SK-N-SH (cell line): ENCODE measurements around the gene FAM43A. TPM values are rescaled to one million over a fixed set of nuclear protein-coding genes. Genes with fewer than 3 reads are reported as not detected.

Experiments used
- CTCF ChIA-PET: fragments of 300-600, 350-600 bp; formaldehyde crosslinking; extraction: SDS; loops from one replicate; lab custom pipeline; 2021; lab: Yijun Ruan, JAX
- POLR2A ChIA-PET: fragments of 350-600 bp; sonication (Branson Sonifier 250); formaldehyde crosslinking; extraction: SDS; loops from one replicate; lab custom pipeline; 2020; ENCODE audit warnings: antibody characterized with exemption, inconsistent platforms; lab: Yijun Ruan, JAX
- DNase-seq: peaks from one replicate; pipeline ENCODE4 v3.0.0; 2012
- H2AFZ ChIP-seq: fragments of 200-600 bp; sonication (generic); 2 replicates; pipeline ENCODE4 v1.8.1; 2016; ENCODE audit warnings: antibody characterized with exemption, mild to moderate bottlenecking, low read depth
- H3F3A ChIP-seq: fragments of 200-600 bp; sonication (generic); replicated peaks from 2 replicates; pipeline ENCODE3; 2016; ENCODE audit warnings: antibody characterized with exemption, mild to moderate bottlenecking; ENCODE audit not compliant: insufficient read depth
- H3K27ac ChIP-seq, 2 experiments: fragments of 200-500 bp in 1 of 2; fragments of 200-600 bp in 1 of 2; sonication (Bioruptor generic) in 1 of 2; sonication (generic), shearing (Covaris generic) in 1 of 2; 2 replicates each; pipeline versions ENCODE4 v1.5.1 to v1.6.1; 2014 to 2016; ENCODE audit warnings: low read depth in 2 of 2, inconsistent platforms in 1 of 2, low read length in 1 of 2, mild to moderate bottlenecking in 1 of 2, mixed read lengths in 1 of 2
- H3K27me3 ChIP-seq: fragments of 200-600 bp; sonication (generic), shearing (Covaris generic); 2 replicates; pipeline ENCODE4 v1.6.1; 2016; ENCODE audit warnings: mixed run types; ENCODE audit not compliant: insufficient read depth
- H3K36me3 ChIP-seq, 2 experiments: fragments of 200-500 bp in 1 of 2; fragments of 200-600 bp in 1 of 2; sonication (Bioruptor generic) in 1 of 2; sonication (generic) in 1 of 2; replicated peaks in 1 of 2; 2 replicates each; pipeline versions ENCODE3 to v1.5.1; 2014 to 2016; ENCODE audit warnings: low read length in 1 of 2, mild to moderate bottlenecking in 1 of 2; ENCODE audit not compliant: insufficient read depth in 2 of 2, control insufficient read depth in 1 of 2
- H3K4me1 ChIP-seq, 2 experiments: fragments of 200-500 bp in 1 of 2; fragments of 200-600 bp in 1 of 2; sonication (Bioruptor generic) in 1 of 2; sonication (generic), shearing (Covaris generic) in 1 of 2; 2 replicates each; pipeline versions ENCODE4 v1.5.1 to v1.6.1; 2014 to 2016; ENCODE audit warnings: low read depth in 1 of 2, low read length in 1 of 2, mixed run types in 1 of 2; ENCODE audit not compliant: insufficient read depth in 2 of 2, control insufficient read depth in 1 of 2
- H3K4me2 ChIP-seq: fragments of 200-600 bp; sonication (generic), shearing (Covaris generic); 2 replicates; pipeline ENCODE4 v1.6.1; 2017; ENCODE audit warnings: mixed run types
- H3K4me3 ChIP-seq, 2 experiments: fragments of 200-500 bp in 1 of 2; fragments of 200-600 bp in 1 of 2; sonication (Bioruptor generic) in 1 of 2; sonication (generic), shearing (Covaris generic) in 1 of 2; 2 replicates each; pipeline versions ENCODE4 v1.5.1 to v1.8.1; 2014 to 2016; ENCODE audit warnings: low read depth in 2 of 2, inconsistent platforms in 1 of 2, low read length in 1 of 2, mild to moderate bottlenecking in 1 of 2, mixed read lengths in 1 of 2, moderate library complexity in 1 of 2
- H3K79me2 ChIP-seq: fragments of 200-600 bp; sonication (generic); 2 replicates; pipeline ENCODE4 v1.8.1; 2017; ENCODE audit warnings: mild to moderate bottlenecking; ENCODE audit not compliant: insufficient read depth
- H3K9ac ChIP-seq: fragments of 200-600 bp; sonication (generic); 2 replicates; pipeline ENCODE4 v1.6.1; 2017; ENCODE audit warnings: mixed run types
- H3K9me2 ChIP-seq: fragments of 200-600 bp; sonication (generic); 2 replicates; pipeline ENCODE4 v1.6.1; 2017; ENCODE audit warnings: mixed run types
- H3K9me3 ChIP-seq: fragments of 200-600 bp; sonication (generic); 2 replicates; pipeline ENCODE4 v1.6.1; 2017; ENCODE audit warnings: mixed run types, mild to moderate bottlenecking, moderate library complexity
- H4K20me1 ChIP-seq: fragments of 200-600 bp; sonication (generic); 2 replicates; pipeline ENCODE4 v1.6.1; 2017; ENCODE audit warnings: mild to moderate bottlenecking, mixed run types; ENCODE audit not compliant: insufficient read depth
- EP300 ChIP-seq, 2 experiments: IDR thresholded peaks; 2 replicates each; pipeline versions ENCODE4 v1.4.0 to v1.6.1; 2012; ENCODE audit warnings: borderline replicate concordance in 1 of 2, low read depth in 1 of 2, low read length in 1 of 2
- GABPA ChIP-seq: IDR thresholded peaks from 2 replicates; pipeline ENCODE4 v1.4.0; 2012; ENCODE audit warnings: low read depth, mild to moderate bottlenecking
- GATA2 ChIP-seq: sonication (generic); formaldehyde crosslinking; IDR thresholded peaks from 2 replicates; pipeline ENCODE4 v1.5.0; 2020; ENCODE audit warnings: mild to moderate bottlenecking, missing genetic modification reagents
- MXI1 ChIP-seq: IDR thresholded peaks from 2 replicates; pipeline ENCODE4 v1.6.1; 2012; ENCODE audit warnings: mild to moderate bottlenecking, low read depth, low read length, improper control_type of control experiment
- NFIC ChIP-seq: IDR thresholded peaks from 2 replicates; pipeline ENCODE4 v1.4.0; 2012; ENCODE audit warnings: borderline replicate concordance
- POLR2AphosphoS5 ChIP-seq: IDR thresholded peaks from 2 replicates; pipeline ENCODE4 v1.6.1; 2012; ENCODE audit warnings: low read depth, low read length
- RAD21 ChIP-seq: IDR thresholded peaks from 2 replicates; pipeline ENCODE4 v1.6.1; 2012; ENCODE audit warnings: mild to moderate bottlenecking, low read length
- RCOR1 ChIP-seq: fragments of 150-350 bp; IDR thresholded peaks from 2 replicates; pipeline ENCODE4 v1.6.1; 2017; ENCODE audit warnings: antibody characterized with exemption, low read length
- RXRA ChIP-seq: IDR thresholded peaks from 2 replicates; pipeline ENCODE4 v1.4.0; 2012; ENCODE audit warnings: low read depth, mild to moderate bottlenecking, borderline replicate concordance
- SIN3A ChIP-seq: IDR thresholded peaks from 2 replicates; pipeline ENCODE4 v1.6.1; 2012; ENCODE audit warnings: low read depth, mild to moderate bottlenecking, low read length, moderate library complexity, borderline replicate concordance
- SMC3 ChIP-seq: IDR thresholded peaks from 2 replicates; pipeline ENCODE4 v1.6.1; 2012; ENCODE audit warnings: low read depth, low read length, improper control_type of control experiment
- TEAD4 ChIP-seq: IDR thresholded peaks from 2 replicates; pipeline ENCODE4 v1.4.0; 2012; ENCODE audit warnings: mild to moderate bottlenecking, borderline replicate concordance; ENCODE audit not compliant: insufficient read depth
- YY1 ChIP-seq: IDR thresholded peaks from 2 replicates; pipeline ENCODE4 v1.4.0; 2012; ENCODE audit warnings: low read depth, mild to moderate bottlenecking
- WGBS: methylation state at CpG from one replicate; pipeline ENCODE4 v1.1.6; 2017; ENCODE audit warnings: low lambda C conversion rate; 5-methylcytosine and 5-hydroxymethylcytosine counted together
- polyA plus RNA-seq, 3 experiments: library from polyadenylated mRNA; depleted of rRNA; stranded (reverse); fragments of >200 nt; gene quantifications; 2 replicates each; pipeline ENCODE4 v1.2.3, GENCODE V29; 2012
- TF ChIP-seq, protein P1 (sequence below): IDR thresholded peaks from 2 replicates; pipeline ENCODE4 v1.4.0; 2012; ENCODE audit warnings: low read depth, borderline replicate concordance
- TF ChIP-seq, protein P2 (sequence below): IDR thresholded peaks from 2 replicates; pipeline ENCODE4 v1.4.0; 2012; ENCODE audit warnings: low read depth, borderline replicate concordance
- TF ChIP-seq, protein P3 (sequence below): IDR thresholded peaks from 2 replicates; pipeline ENCODE4; 2012
- TF ChIP-seq, protein P4 (sequence below): fragments of 150-350 bp; IDR thresholded peaks from 2 replicates; pipeline ENCODE4 v1.6.1; 2017; ENCODE audit warnings: antibody characterized with exemption, low read length, low read depth, borderline replicate concordance
- TF ChIP-seq, protein P5 (sequence below): IDR thresholded peaks from 2 replicates; pipeline ENCODE4 v1.6.1; 2012; ENCODE audit warnings: mild to moderate bottlenecking, low read depth, low read length, moderate library complexity

FAM43A gene
- polyA plus RNA-seq, 1 of the 3 experiments (the other 2 are of a cell fraction), result 2.4 TPM

DNA sequence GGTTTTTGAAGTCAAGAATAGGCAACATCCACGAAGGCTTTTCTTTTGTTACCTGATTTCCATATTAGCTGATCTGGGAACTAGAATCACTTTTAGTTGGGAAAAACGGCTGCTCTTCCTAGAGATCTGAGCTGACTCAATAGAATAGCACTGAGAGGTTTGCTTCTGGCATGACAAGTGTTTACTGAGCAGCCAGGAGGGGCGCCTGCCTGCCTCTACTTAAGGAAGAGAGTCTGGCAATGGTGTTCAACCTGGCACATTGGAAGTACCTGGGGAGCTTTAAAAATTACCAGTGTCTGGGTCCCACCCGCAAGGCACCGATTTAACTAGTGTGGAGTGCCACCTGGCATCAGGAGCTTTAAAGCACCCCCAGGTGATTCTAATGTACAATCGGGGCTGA is 34.4 kb downstream of the FAM43A start:
- POLR2A ChIA-PET, result no interaction called here
- H3K27me3 ChIP-seq, result no peaks in the 10 kb centered on the region; the same call in 1 of the 2 replicates
- no peak for TF ChIP-seq YY1
- no peak for TF ChIP-seq RCOR1
- H3K9ac ChIP-seq, result no peak overlapping the region
- no peaks in the 10 kb centered on the region for H3K79me2 ChIP-seq
- no peak for DNase-seq
- H3K4me2 ChIP-seq, result no peak overlapping the region
- CTCF ChIA-PET, result interaction anchor here (1.6 kb wide), 1 partner anchor 37 kb away, joined by 5 read pairs; no protein-coding TSS in a partner anchor
- H4K20me1 ChIP-seq, result no peaks in the 10 kb centered on the region
- H3K4me1 ChIP-seq, result no peaks in the 10 kb centered on the region; a peak in 1 of 4 replicates
- no peak overlapping the region for H3K4me3 ChIP-seq
- H3F3A ChIP-seq, result no peaks in the 10 kb centered on the region
- H3K9me3 ChIP-seq, result no peaks in the 10 kb centered on the region
- 52% methylated on average over 6 of the region's 6 CpGs for WGBS
- no peak overlapping the region for H3K27ac ChIP-seq
- no peaks in the 10 kb centered on the region for H3K9me2 ChIP-seq
- no peaks in the 10 kb centered on the region for H3K36me3 ChIP-seq
- no peak overlapping the region for H2AFZ ChIP-seq

DNA sequence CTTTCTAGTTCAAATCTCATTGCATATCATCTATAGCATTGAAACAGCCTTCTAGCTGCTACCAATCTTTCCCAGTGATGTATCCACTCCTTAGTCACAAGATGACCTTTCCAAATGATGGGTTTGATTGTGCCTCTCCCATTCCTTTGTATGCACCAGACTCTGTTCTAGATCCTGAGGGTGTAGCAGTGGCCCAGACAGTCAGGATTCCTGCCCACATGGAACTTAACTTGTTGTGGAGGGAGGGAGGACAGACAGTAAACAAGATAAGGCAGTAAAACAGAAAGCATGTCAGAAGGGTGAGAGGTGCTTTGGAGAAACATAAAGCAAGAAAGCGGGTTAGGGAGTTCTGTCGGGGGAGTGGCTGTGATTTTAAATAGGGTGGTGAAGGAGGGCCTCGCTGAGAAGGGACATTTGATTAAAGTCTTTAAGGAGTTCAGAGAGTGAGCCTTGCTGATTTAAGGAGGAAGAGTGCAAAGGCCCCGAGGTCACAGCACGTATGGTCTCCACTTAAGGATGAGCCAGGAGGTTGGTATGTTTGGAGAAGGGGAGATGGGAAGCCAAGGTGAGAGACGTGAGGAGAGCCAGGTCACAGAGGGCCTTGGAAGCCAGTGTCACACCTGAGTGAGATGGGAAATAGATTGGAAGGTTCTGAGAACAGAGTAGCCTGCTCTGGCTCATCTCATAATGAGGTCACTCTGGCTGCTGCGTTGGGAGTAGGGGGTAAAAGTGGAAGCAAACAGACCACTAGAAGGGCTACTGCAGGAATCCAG is 38.3 kb downstream of the FAM43A start:
- H3K4me2 ChIP-seq, result no peak overlapping the region
- WGBS, result 47% methylated on average over 7 of the region's 7 CpGs
- no peak overlapping the region for H3K9ac ChIP-seq
- no peak overlapping the region for H3K27ac ChIP-seq
- H3K9me3 ChIP-seq, result no peaks in the 10 kb centered on the region
- no peak for DNase-seq
- H3K27me3 ChIP-seq, result peaks cover 1% of the 10 kb centered on the region; the same call in 1 of the 2 replicates
- H3K4me1 ChIP-seq, result no peaks in the 10 kb centered on the region; a peak in 1 of 4 replicates
- H3K36me3 ChIP-seq, result no peaks in the 10 kb centered on the region
- POLR2A ChIA-PET, result no interaction called here
- CTCF ChIA-PET, result no interaction called here
- H2AFZ ChIP-seq, result no peak overlapping the region
- no peaks in the 10 kb centered on the region for H4K20me1 ChIP-seq
- no peaks in the 10 kb centered on the region for H3F3A ChIP-seq
- no peaks in the 10 kb centered on the region for H3K79me2 ChIP-seq
- no peaks in the 10 kb centered on the region for H3K9me2 ChIP-seq
- H3K4me3 ChIP-seq, result no peak overlapping the region
- TF ChIP-seq POLR2AphosphoS5, result no peak
- TF ChIP-seq, protein P1, sequence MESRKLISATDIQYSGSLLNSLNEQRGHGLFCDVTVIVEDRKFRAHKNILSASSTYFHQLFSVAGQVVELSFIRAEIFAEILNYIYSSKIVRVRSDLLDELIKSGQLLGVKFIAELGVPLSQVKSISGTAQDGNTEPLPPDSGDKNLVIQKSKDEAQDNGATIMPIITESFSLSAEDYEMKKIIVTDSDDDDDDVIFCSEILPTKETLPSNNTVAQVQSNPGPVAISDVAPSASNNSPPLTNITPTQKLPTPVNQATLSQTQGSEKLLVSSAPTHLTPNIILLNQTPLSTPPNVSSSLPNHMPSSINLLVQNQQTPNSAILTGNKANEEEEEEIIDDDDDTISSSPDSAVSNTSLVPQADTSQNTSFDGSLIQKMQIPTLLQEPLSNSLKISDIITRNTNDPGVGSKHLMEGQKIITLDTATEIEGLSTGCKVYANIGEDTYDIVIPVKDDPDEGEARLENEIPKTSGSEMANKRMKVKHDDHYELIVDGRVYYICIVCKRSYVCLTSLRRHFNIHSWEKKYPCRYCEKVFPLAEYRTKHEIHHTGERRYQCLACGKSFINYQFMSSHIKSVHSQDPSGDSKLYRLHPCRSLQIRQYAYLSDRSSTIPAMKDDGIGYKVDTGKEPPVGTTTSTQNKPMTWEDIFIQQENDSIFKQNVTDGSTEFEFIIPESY, result no peak
- no peak for TF ChIP-seq TEAD4
- no peak for TF ChIP-seq SIN3A
- TF ChIP-seq, protein P2, sequence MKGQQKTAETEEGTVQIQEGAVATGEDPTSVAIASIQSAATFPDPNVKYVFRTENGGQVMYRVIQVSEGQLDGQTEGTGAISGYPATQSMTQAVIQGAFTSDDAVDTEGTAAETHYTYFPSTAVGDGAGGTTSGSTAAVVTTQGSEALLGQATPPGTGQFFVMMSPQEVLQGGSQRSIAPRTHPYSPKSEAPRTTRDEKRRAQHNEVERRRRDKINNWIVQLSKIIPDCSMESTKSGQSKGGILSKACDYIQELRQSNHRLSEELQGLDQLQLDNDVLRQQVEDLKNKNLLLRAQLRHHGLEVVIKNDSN, result no peak
- TF ChIP-seq, protein P3, sequence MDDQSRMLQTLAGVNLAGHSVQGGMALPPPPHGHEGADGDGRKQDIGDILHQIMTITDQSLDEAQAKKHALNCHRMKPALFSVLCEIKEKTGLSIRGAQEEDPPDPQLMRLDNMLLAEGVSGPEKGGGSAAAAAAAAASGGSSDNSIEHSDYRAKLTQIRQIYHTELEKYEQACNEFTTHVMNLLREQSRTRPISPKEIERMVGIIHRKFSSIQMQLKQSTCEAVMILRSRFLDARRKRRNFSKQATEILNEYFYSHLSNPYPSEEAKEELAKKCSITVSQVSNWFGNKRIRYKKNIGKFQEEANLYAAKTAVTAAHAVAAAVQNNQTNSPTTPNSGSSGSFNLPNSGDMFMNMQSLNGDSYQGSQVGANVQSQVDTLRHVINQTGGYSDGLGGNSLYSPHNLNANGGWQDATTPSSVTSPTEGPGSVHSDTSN, result no peak
- no peak for TF ChIP-seq MXI1
- no peak for TF ChIP-seq RAD21
- TF ChIP-seq GABPA, result no peak
- TF ChIP-seq GATA2 (CRISPR knock-in tag), result no peak
- no peak for TF ChIP-seq NFIC
- TF ChIP-seq YY1, result no peak
- TF ChIP-seq SMC3, result no peak
- no peak for TF ChIP-seq EP300 (IDR thresholded peaks at IDR 0.05; ENCODE audit: borderline replicate concordance in 1 of 2, low read depth in 1 of 2, low read length in 1 of 2)
- no peak for TF ChIP-seq RXRA
- TF ChIP-seq, protein P4, sequence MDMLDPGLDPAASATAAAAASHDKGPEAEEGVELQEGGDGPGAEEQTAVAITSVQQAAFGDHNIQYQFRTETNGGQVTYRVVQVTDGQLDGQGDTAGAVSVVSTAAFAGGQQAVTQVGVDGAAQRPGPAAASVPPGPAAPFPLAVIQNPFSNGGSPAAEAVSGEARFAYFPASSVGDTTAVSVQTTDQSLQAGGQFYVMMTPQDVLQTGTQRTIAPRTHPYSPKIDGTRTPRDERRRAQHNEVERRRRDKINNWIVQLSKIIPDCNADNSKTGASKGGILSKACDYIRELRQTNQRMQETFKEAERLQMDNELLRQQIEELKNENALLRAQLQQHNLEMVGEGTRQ, result no peak
- TF ChIP-seq, protein P5, sequence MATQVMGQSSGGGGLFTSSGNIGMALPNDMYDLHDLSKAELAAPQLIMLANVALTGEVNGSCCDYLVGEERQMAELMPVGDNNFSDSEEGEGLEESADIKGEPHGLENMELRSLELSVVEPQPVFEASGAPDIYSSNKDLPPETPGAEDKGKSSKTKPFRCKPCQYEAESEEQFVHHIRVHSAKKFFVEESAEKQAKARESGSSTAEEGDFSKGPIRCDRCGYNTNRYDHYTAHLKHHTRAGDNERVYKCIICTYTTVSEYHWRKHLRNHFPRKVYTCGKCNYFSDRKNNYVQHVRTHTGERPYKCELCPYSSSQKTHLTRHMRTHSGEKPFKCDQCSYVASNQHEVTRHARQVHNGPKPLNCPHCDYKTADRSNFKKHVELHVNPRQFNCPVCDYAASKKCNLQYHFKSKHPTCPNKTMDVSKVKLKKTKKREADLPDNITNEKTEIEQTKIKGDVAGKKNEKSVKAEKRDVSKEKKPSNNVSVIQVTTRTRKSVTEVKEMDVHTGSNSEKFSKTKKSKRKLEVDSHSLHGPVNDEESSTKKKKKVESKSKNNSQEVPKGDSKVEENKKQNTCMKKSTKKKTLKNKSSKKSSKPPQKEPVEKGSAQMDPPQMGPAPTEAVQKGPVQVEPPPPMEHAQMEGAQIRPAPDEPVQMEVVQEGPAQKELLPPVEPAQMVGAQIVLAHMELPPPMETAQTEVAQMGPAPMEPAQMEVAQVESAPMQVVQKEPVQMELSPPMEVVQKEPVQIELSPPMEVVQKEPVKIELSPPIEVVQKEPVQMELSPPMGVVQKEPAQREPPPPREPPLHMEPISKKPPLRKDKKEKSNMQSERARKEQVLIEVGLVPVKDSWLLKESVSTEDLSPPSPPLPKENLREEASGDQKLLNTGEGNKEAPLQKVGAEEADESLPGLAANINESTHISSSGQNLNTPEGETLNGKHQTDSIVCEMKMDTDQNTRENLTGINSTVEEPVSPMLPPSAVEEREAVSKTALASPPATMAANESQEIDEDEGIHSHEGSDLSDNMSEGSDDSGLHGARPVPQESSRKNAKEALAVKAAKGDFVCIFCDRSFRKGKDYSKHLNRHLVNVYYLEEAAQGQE, result no peak
